HG02870 (cell line): ENCODE measurements around the gene RAB41.
A peak's percentile ranks its signal among the peaks of the same experiment; 100 is the strongest.
"Not testable (repeated sequence)": the region's sequence is repeated elsewhere in the genome, so short reads cannot be mapped to it uniquely, and the experiment has no call there.

Source experiments
- ATAC-seq: cut with Tn5 transposase; IDR thresholded peaks from one replicate; pipeline ENCODE4 v1.9.1; 2021; ENCODE audit warnings: mild to moderate bottlenecking, moderate library complexity; ENCODE audit not compliant: unreplicated experiment

The RAB41 gene

GRCh38 chrX:70289793-70290770 lies 8.1 kb downstream of the RAB41 start, which contains the start of the genes KIF4A and PDZD11:
KIF4A (plus strand) TSS chrX:70290104; CDS start chrX:70290459, 355 bp downstream.
PDZD11 (minus strand) TSS chrX:70289927; CDS start chrX:70289341, 586 bp downstream.
- ATAC-seq, result peak; percentile 96

GRCh38 chrX:70292788-70293187 lies 10.8 kb downstream of the RAB41 start:
- no peak for ATAC-seq

GRCh38 chrX:70293621-70294020 lies 11.6 kb downstream of the RAB41 start:
- no peak for ATAC-seq

GRCh38 chrX:70301716-70302115 lies 19.7 kb downstream of the RAB41 start:
- ATAC-seq, result no peak

- ATAC-seq, result no peak
These were observed 31.5 kb downstream of the RAB41 start for GRCh38 chrX:70313503-70313902.

- no peak for ATAC-seq
These were observed 40.8 kb downstream of the RAB41 start for GRCh38 chrX:70322784-70323183.

- not testable (repeated sequence) for ATAC-seq
These were observed 41.7 kb downstream of the RAB41 start for GRCh38 chrX:70323628-70324027.

- ATAC-seq, result no peak
These were observed 42.4 kb downstream of the RAB41 start for GRCh38 chrX:70324326-70324725.

- no peak for ATAC-seq
These were observed 49.2 kb downstream of the RAB41 start for GRCh38 chrX:70331161-70331560.

- no peak for ATAC-seq
These were observed 50.6 kb downstream of the RAB41 start for GRCh38 chrX:70332600-70332999.
